ENCODE results near the gene PLPP2.

DNA sequence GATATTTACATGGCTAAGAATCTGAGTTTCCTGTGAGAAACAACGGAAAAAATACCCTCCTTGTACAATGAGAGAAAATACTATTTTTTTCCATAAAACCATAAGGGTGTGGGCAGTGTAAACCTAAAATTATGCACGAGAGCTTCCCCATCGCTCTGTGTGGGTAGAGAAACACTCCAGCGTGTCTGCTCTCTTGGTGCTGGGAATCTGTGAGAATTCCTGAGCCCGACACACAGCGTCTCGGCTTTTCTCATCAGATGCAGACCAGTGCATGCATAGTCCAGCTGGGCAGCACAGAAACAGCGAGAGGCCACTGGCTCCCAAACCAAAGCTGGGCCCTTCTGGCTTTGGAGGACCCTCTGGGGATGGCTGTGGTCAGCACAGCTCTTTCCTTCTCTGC is 12.0 kb downstream of the PLPP2 start:
- TF ChIP-seq, protein P1, sequence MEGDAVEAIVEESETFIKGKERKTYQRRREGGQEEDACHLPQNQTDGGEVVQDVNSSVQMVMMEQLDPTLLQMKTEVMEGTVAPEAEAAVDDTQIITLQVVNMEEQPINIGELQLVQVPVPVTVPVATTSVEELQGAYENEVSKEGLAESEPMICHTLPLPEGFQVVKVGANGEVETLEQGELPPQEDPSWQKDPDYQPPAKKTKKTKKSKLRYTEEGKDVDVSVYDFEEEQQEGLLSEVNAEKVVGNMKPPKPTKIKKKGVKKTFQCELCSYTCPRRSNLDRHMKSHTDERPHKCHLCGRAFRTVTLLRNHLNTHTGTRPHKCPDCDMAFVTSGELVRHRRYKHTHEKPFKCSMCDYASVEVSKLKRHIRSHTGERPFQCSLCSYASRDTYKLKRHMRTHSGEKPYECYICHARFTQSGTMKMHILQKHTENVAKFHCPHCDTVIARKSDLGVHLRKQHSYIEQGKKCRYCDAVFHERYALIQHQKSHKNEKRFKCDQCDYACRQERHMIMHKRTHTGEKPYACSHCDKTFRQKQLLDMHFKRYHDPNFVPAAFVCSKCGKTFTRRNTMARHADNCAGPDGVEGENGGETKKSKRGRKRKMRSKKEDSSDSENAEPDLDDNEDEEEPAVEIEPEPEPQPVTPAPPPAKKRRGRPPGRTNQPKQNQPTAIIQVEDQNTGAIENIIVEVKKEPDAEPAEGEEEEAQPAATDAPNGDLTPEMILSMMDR (IDR thresholded peaks at IDR 0.05; ENCODE audit: low read length) = no peak
- no peak for TF ChIP-seq EZH2 (IDR thresholded peaks at IDR 0.05; ENCODE audit: borderline replicate concordance, low read length)

Measured in OCI-LY1 (cell line).